ENCODE measurements around the gene PLA2G2F. TPM values are rescaled to one million over a fixed set of nuclear protein-coding genes. Genes with fewer than 3 reads are reported as not detected.
A peak's percentile ranks its signal among the peaks of the same experiment; 100 is the strongest.

PLA2G2F gene
- total and polyA plus RNA-seq, 9 of the 15 experiments (the other 6 are each of a cell fraction or from before 2014, with no cell fraction given) = not detected

- WGBS (ENCODE audit: insufficient coverage, low coverage, missing lambda C conversion rate) = 2% methylated on average over 47 of the region's 52 CpGs
- DNase-seq (ENCODE audit: extremely low read depth in 1 of 4, low spot score in 3 of 4) = peak; percentile 94 to 97 (median 96)
- peaks cover 69 to 72% of the 10 kb centered on the region in 2 experiments for H3K4me1 ChIP-seq (replicated peaks in 1 of 2; ENCODE audit: control insufficient read depth in 2 of 2, insufficient read depth in 2 of 2, low read length in 2 of 2)
- POLR2A ChIA-PET = interaction anchor here (1.0 kb wide), 1 partner anchor 10 kb away, joined by 3 read pairs; no protein-coding TSS in a partner anchor
- intact Hi-C loops (cut with micrococcal nuclease) (loop anchor here (1.0 to 2.0 kb wide), 2 partner anchors 9 to 21 kb away; no protein-coding TSS in a partner anchor), in situ Hi-C loops (cut with MboI) (no loop called here)
- CTCF ChIA-PET (ENCODE audit: low intra/inter-chr PET ratio) = no interaction called here
- H3K9me1 ChIP-seq (ENCODE audit: control insufficient read depth, insufficient read depth, low read length) = no peaks in the 10 kb centered on the region
- peak within 1 kb of the TSS; percentile 87 for H3K4me2 ChIP-seq (ENCODE audit: insufficient read depth, low read length)
- H3K36me3 ChIP-seq (ENCODE audit: control insufficient read depth, insufficient read depth, low read length) = peaks cover 13% of the 10 kb centered on the region; the same call in 2 of the 3 replicates
- peak within 1 kb of the TSS; percentile 95 for H2AFZ ChIP-seq (ENCODE audit: low read depth, low read length)
- peak within 1 kb of the TSS; percentile 95 for H3K27ac ChIP-seq (ENCODE audit: extremely low read depth, low read depth, low read length)
- peak; percentile 78 for FAIRE-seq
- peak; percentile 84 for ATAC-seq
- peaks cover 43% of the 10 kb centered on the region for H3K79me2 ChIP-seq (ENCODE audit: control insufficient read depth, insufficient read depth, low read length)
- peak within 1 kb of the TSS; percentile 74 for H3K4me3 ChIP-seq
- peak within 1 kb of the TSS; percentile 89 to 97 for H3K9ac ChIP-seq (ENCODE audit: insufficient read depth in 1 of 2, low read depth in 2 of 2, low read length in 2 of 2)
- no peaks in the 10 kb centered on the region for H3K27me3 ChIP-seq (ENCODE audit: control insufficient read depth in 2 of 2, insufficient read depth in 2 of 2, low read length in 2 of 2)
- BruUV-seq (replicated peaks) = TSS peak; percentile 52
- H3K9me3 ChIP-seq (replicated peaks; ENCODE audit: control insufficient read depth, insufficient read depth, low read depth, low read length) = no peaks in the 10 kb centered on the region
- H4K20me1 ChIP-seq (replicated peaks; ENCODE audit: control insufficient read depth, insufficient read depth, low read length) = no peaks in the 10 kb centered on the region
- TF ChIP-seq, protein P1, sequence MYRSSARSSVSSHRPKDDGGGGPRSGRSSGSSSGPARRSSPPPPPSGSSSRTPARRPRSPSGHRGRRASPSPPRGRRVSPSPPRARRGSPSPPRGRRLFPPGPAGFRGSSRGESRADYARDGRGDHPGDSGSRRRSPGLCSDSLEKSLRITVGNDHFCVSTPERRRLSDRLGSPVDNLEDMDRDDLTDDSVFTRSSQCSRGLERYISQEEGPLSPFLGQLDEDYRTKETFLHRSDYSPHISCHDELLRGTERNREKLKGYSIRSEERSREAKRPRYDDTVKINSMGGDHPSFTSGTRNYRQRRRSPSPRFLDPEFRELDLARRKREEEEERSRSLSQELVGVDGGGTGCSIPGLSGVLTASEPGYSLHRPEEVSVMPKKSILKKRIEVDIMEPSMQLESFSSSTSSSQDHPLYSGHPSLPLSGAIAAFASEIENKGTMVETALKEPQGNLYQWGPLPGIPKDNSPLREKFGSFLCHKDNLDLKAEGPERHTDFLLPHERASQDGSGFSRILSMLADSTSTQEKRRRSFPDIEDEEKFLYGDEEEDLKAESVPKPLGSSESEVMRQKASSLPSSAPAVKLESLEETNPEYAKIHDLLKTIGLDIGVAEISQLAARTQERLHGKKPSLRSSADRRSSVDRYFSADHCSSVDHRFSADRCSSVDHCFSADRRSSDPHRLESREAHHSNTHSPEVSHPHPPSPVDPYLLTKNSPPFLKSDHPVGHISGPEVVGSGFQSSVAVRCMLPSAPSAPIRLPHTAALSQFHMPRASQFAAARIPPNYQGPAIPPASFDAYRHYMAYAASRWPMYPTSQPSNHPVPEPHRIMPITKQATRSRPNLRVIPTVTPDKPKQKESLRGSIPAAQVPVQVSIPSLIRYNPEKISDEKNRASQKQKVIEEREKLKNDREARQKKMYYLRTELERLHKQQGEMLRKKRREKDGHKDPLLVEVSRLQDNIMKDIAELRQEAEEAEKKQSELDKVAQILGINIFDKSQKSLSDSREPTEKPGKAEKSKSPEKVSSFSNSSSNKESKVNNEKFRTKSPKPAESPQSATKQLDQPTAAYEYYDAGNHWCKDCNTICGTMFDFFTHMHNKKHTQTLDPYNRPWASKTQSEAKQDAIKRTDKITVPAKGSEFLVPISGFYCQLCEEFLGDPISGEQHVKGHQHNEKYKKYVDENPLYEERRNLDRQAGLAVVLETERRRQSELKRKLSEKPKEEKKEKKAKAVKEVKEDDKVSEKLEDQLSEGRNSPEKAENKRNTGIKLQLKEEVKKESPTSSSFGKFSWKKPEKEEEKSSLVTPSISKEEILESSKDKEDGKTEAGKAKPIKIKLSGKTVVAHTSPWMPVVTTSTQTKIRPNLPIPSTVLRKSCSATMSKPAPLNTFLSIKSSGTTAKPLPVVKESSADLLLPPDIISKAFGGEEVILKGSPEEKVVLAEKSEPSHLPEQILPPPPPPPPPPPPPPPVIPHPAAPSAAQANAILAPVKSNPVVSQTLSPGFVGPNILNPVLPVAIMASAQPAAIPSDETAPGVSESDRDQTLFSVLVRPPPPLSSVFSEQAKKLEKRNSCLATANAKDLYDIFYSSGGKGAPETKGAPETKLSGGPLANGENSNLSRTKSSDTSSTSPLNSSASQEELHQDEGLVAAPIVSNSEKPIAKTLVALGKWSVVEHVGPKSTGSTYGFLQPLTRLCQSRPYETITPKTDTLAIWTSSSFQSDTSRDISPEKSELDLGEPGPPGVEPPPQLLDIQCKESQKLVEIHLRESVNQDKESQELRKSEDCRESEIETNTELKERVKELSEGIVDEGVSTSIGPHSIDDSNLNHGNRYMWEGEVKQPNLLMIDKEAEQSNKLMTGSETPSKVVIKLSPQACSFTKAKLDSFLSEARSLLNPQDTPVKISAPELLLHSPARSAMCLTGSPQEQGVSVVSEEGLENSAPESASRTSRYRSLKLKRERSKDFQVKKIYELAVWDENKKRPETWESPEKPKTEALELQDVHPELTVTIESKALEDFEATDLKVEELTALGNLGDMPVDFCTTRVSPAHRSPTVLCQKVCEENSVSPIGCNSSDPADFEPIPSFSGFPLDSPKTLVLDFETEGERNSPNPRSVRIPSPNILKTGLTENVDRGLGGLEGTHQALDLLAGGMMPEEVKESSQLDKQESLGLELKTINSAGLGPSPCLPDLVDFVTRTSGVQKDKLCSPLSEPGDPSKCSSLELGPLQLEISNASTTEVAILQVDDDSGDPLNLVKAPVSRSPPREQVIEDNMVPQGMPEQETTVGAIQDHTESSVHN (IDR thresholded peaks at IDR 0.05; ENCODE audit: borderline replicate concordance in 1 of 2, low read depth in 1 of 2) = no peak
- no peak for TF ChIP-seq MTA2 (IDR thresholded peaks at IDR 0.05; ENCODE audit: low read depth)
- TF ChIP-seq, protein P2, sequence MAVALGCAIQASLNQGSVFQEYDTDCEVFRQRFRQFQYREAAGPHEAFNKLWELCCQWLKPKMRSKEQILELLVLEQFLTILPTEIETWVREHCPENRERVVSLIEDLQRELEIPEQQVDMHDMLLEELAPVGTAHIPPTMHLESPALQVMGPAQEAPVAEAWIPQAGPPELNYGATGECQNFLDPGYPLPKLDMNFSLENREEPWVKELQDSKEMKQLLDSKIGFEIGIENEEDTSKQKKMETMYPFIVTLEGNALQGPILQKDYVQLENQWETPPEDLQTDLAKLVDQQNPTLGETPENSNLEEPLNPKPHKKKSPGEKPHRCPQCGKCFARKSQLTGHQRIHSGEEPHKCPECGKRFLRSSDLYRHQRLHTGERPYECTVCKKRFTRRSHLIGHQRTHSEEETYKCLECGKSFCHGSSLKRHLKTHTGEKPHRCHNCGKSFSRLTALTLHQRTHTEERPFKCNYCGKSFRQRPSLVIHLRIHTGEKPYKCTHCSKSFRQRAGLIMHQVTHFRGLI (CRISPR knock-in tag; IDR thresholded peaks at IDR 0.05) = no peak
- no peak for TF ChIP-seq PHB2 (IDR thresholded peaks at IDR 0.05; ENCODE audit: low read depth)
- TF ChIP-seq STAT5B (CRISPR knock-in tag; IDR thresholded peaks at IDR 0.05) = no peak
- TF ChIP-seq CREB3 (tag; conservative IDR thresholded peaks at IDR 0.05; ENCODE audit: low read depth) = no peak
- 0 out of 2 replicates have a peak, but pooled peaks have one; percentile 3 for TF ChIP-seq CBX5 (IDR thresholded peaks at IDR 0.05; ENCODE audit: borderline replicate concordance, low read depth)
Observed at GRCh38 chr1:20185834-20186782, 47.0 kb downstream of the PLA2G2F start, which contains the start of the genes PLA2G2C and UBXN10. PLA2G2C (minus strand) TSS chr1:20186518; CDS start chr1:20177363, 9,155 bp downstream. UBXN10 (plus strand) TSS chr1:20186096; CDS start chr1:20190562, 4,466 bp downstream.

Data from K562 (cell line).